Upper lobe of left lung (tissue), 6 donors: ENCODE data around the gene KCNMA1. TPM values are rescaled to one million over a fixed set of nuclear protein-coding genes. Genes with fewer than 3 reads are reported as not detected.

Experiments used
- ATAC-seq, 2 donors: fragments of 200-7000 bp; cut with Tn5 transposase; one replicate each; pipeline ENCODE4 v1.9.1; 2022; ENCODE audit warnings: mild to moderate bottlenecking in 2 of 2, moderate library complexity in 2 of 2; ENCODE audit not compliant: low FRiP score in 2 of 2
- DNase-seq, 2 donors: peaks; one replicate each; pipeline ENCODE4 v3.0.0-alpha.2; 2019 to 2020
- H3K27ac ChIP-seq, 4 donors: fragments of 200-600 bp; sonication (generic); one replicate each; pipeline ENCODE4 v1.5.1; 2016 to 2019
- H3K27me3 ChIP-seq, 4 donors: fragments of 200-600 bp; sonication (generic); one replicate each; pipeline ENCODE4 v1.5.1; 2017 to 2019
- H3K36me3 ChIP-seq, 4 donors: fragments of 200-600 bp; sonication (generic); one replicate each; pipeline ENCODE4 v1.5.1; 2016 to 2019
- H3K4me1 ChIP-seq, 4 donors: fragments of 200-600 bp; sonication (generic); one replicate each; pipeline ENCODE4 v1.5.1; 2018 to 2019
- H3K4me3 ChIP-seq, 4 donors: fragments of 200-600 bp; sonication (generic); one replicate each; pipeline ENCODE4 v1.5.1; 2017 to 2019; ENCODE audit warnings: mild to moderate bottlenecking in 2 of 4, moderate library complexity in 1 of 4
- H3K9me3 ChIP-seq, 4 donors: fragments of 200-600 bp; sonication (generic); one replicate each; pipeline ENCODE4 v1.5.1; 2018 to 2019
- EP300 ChIP-seq, 4 donors: sonication (generic); formaldehyde crosslinking; IDR thresholded peaks; one replicate each; pipeline ENCODE4 v1.5.1; 2017; ENCODE audit warnings: antibody characterized with exemption in 4 of 4, control low read depth in 2 of 4
- POLR2A ChIP-seq, 4 donors: fragments of 450-650 bp; IDR thresholded peaks; one replicate each; pipeline ENCODE4 v1.5.1; 2016 to 2017; ENCODE audit warnings: antibody characterized with exemption in 4 of 4, mild to moderate bottlenecking in 2 of 4
- POLR2AphosphoS5 ChIP-seq, 2 donors: sonication (generic); formaldehyde crosslinking; IDR thresholded peaks; one replicate each; pipeline ENCODE4 v1.5.1; 2017; ENCODE audit warnings: antibody characterized with exemption in 2 of 2
- WGBS, 2 donors: methylation state at CpG; one replicate each; pipeline ENCODE4 v1.1.5; 2017 to 2018; 5-methylcytosine and 5-hydroxymethylcytosine counted together
- total RNA-seq, 6 donors: library from RNA; depleted of rRNA in 4 of 6; stranded (reverse); fragments of >200 nt in 4 of 6; gene quantifications; one replicate each; pipeline versions ENCODE4 v1.1.0 to v1.2.1, GENCODE V29; 2016 to 2021
- TF ChIP-seq, protein P1 (sequence below), 6 experiments: fragments of 450-650 bp in 4 of 6; fragments of 200-600 bp in 2 of 6; sonication (generic) in 2 of 6; IDR thresholded peaks; one replicate each; pipeline ENCODE4 v1.5.1; 2016 to 2019; ENCODE audit warnings: antibody characterized with exemption in 6 of 6
- donor health status: DM: no; HTN: no; CAD: no; lungs with moderate emphysema.
- donor health status: DM: no; HTN: yes; CAD: no; lungs with severe emphysema.

KCNMA1 gene
- total RNA-seq, 6 donors from 2014 or later = 5.8 to 107 (median 22.0) TPM

DNA sequence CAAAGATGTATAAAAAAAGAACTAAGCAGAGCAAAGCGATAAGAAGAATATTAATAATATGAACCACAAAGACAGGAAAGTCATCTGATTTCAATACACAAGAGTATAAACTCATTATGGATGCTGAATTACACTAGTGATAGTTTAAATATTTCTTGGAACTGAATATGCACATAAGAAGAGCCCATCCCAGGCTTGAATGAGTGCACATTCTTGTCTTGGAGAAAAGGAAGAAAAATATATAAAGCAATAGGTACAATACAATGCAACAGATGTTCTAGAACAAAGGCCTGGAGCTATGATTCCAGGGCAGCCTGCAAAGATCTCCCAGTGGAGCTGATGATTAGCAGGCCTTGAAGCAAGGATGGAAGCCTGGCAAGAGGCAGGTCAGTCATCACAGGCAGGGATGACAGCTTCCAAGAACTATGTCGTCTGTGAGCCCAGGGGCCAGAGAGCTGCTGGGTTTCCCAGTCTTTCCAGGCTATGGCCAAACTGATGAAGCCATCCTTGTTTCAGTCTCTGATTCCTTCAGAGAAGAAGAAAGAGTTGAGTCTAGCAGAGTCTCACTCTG lies 277.6 kb downstream of the KCNMA1 start:
- H3K27me3 ChIP-seq = no peaks in the 10 kb centered on the region
- DNase-seq = no peak
- H3K4me3 ChIP-seq = no peak overlapping the region
- 74 to 89% methylated on average over 2 of the region's 2 CpGs for WGBS, 2 donors
- no peak overlapping the region for H3K27ac ChIP-seq
- H3K9me3 ChIP-seq = no peaks in the 10 kb centered on the region
- H3K4me1 ChIP-seq = no peaks in the 10 kb centered on the region
- H3K36me3 ChIP-seq = no peaks in the 10 kb centered on the region
- ATAC-seq = no peak
- TF ChIP-seq POLR2A (IDR thresholded peaks at IDR 0.05) = no peak
- no peak for TF ChIP-seq EP300 (IDR thresholded peaks at IDR 0.05)
- TF ChIP-seq, protein P1, sequence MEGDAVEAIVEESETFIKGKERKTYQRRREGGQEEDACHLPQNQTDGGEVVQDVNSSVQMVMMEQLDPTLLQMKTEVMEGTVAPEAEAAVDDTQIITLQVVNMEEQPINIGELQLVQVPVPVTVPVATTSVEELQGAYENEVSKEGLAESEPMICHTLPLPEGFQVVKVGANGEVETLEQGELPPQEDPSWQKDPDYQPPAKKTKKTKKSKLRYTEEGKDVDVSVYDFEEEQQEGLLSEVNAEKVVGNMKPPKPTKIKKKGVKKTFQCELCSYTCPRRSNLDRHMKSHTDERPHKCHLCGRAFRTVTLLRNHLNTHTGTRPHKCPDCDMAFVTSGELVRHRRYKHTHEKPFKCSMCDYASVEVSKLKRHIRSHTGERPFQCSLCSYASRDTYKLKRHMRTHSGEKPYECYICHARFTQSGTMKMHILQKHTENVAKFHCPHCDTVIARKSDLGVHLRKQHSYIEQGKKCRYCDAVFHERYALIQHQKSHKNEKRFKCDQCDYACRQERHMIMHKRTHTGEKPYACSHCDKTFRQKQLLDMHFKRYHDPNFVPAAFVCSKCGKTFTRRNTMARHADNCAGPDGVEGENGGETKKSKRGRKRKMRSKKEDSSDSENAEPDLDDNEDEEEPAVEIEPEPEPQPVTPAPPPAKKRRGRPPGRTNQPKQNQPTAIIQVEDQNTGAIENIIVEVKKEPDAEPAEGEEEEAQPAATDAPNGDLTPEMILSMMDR (IDR thresholded peaks at IDR 0.05) = no peak
- TF ChIP-seq POLR2AphosphoS5 (IDR thresholded peaks at IDR 0.05) = no peak

DNA sequence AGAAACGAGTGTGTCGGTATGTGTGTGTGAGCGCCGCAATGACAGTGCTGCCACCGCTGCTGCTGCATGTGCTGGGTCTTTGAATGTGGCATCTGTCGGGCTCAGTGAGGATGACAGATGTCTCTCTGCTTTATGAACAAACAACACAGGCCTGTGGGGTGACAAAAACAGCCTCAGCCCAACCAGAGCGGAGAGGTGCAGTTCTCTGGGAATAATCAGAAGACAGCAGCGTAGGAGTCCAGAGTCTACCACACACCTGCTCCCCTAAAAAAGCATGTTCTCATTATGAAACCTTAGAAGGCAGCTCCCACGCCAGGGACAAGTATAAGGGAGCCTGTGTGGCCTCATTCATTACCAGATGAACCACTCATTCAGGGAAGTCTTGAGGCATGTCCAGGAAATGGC lies 278.3 kb downstream of the KCNMA1 start:
- no peaks in the 10 kb centered on the region for H3K9me3 ChIP-seq
- no peaks in the 10 kb centered on the region for H3K27me3 ChIP-seq
- no peak overlapping the region for H3K4me3 ChIP-seq
- TF ChIP-seq, protein P1 (IDR thresholded peaks at IDR 0.05) = no peak
- WGBS, 2 donors = 87 to 93% methylated on average over 9 of the region's 9 CpGs
- no peak overlapping the region for H3K27ac ChIP-seq
- ATAC-seq (no peak), DNase-seq (no peak)
- H3K36me3 ChIP-seq = no peaks in the 10 kb centered on the region
- no peaks in the 10 kb centered on the region for H3K4me1 ChIP-seq

DNA sequence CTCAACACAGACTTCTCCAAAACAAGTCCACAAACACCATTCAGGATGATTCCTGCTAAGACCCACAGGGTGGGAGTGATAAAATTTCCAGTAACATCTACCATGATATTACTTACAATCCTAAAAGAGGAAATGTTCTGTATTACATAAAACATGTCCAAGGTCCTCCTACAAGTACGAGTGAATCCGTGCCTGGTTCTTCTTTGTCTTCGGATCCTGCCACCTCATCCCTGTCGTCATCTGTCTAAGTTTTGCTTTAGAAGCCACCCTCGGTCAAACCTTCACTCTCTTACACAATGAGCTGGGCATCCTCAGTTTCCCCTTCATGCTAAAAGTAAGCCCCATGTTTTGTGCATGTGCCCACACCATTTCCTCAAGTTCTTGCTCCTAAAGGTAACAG lies 279.0 kb downstream of the KCNMA1 start:
- no peaks in the 10 kb centered on the region for H3K9me3 ChIP-seq
- TF ChIP-seq POLR2AphosphoS5 (IDR thresholded peaks at IDR 0.05) = no peak
- TF ChIP-seq POLR2A (IDR thresholded peaks at IDR 0.05) = no peak
- TF ChIP-seq EP300 (IDR thresholded peaks at IDR 0.05) = no peak
- TF ChIP-seq, protein P1 (IDR thresholded peaks at IDR 0.05) = no peak
- H3K36me3 ChIP-seq = no peaks in the 10 kb centered on the region
- no peak for ATAC-seq
- H3K27ac ChIP-seq = no peak overlapping the region
- H3K4me3 ChIP-seq = no peak overlapping the region
- H3K27me3 ChIP-seq = no peaks in the 10 kb centered on the region
- H3K4me1 ChIP-seq = no peaks in the 10 kb centered on the region
- DNase-seq = no peak
- 79 to 91% methylated on average over 5 of the region's 5 CpGs for WGBS, 2 donors

DNA sequence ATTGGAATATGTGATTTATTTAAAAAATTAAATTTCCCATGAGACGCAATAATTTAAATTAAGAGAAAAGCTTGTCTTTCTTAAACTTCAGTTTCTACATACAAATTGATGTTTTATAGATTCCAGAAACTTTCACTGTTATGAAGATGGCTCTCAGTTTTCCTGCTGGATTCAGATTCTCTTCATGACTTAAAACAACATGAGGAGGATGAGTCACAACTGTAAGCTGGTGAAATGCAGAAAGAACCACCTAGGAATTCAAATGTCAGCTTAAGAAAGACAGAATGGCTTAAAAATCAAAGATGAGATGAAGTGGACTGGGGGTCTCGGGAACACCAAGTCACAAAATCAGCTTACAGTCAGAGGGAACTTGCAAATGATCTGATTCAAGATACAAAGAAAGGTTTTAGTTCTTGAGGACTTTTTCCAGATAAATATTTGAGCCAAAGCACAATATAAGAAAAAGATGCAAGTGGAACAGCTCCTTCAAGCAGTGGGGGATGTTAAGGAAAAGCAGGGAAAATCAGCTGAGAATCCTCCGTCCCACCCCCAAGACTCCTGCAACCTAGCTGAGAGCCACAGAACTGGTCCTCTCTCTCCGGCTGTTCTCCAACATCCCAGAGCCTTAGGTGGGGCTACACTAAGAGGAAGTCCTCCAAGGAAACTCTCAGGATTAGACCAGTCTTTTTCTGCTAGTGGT lies 279.8 kb downstream of the KCNMA1 start:
- TF ChIP-seq, protein P1 (IDR thresholded peaks at IDR 0.05) = no peak
- TF ChIP-seq POLR2A (IDR thresholded peaks at IDR 0.05) (no peak), EP300 (IDR thresholded peaks at IDR 0.05) (no peak), POLR2AphosphoS5 (IDR thresholded peaks at IDR 0.05) (no peak)
- Histone ChIP-seq H3K9me3 (no peaks in the 10 kb centered on the region), H3K36me3 (no peaks in the 10 kb centered on the region), H3K4me1 (no peaks in the 10 kb centered on the region), H3K27me3 (no peaks in the 10 kb centered on the region), H3K4me3 (no peak overlapping the region), H3K27ac (no peak overlapping the region)
- WGBS, 2 donors = 76 to 88% methylated on average over 4 of the region's 4 CpGs
- ATAC-seq = no peak
- no peak for DNase-seq

DNA sequence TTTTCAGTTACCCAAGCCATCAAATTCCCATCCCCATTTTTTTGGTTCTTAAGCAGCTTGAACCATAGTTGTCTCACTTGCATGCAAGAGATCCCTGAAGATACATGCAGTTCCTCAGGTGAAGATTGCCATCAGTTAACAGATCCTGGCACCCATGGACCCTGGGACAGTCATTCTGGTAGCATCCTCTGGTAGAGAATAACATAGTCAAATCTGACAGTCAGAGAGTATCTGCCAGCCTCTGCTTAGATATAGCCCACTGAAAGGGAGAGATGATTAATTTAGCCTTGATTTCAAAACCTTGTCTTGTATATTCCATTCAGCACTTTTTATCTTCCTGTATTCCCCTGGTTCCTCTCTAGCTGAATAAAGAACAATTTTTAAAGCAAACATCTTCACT lies 280.4 kb downstream of the KCNMA1 start:
- Histone ChIP-seq H3K36me3 (no peaks in the 10 kb centered on the region), H3K27ac (no peak overlapping the region), H3K4me1 (no peaks in the 10 kb centered on the region), H3K4me3 (no peak overlapping the region), H3K27me3 (no peaks in the 10 kb centered on the region), H3K9me3 (no peaks in the 10 kb centered on the region)
- ATAC-seq (no peak), DNase-seq (no peak)
- TF ChIP-seq POLR2AphosphoS5 (IDR thresholded peaks at IDR 0.05) (no peak), POLR2A (IDR thresholded peaks at IDR 0.05) (no peak), EP300 (IDR thresholded peaks at IDR 0.05) (no peak)
- TF ChIP-seq, protein P1 (IDR thresholded peaks at IDR 0.05) = no peak
